Activated T-helper 17 cell treated with anti-CD3 and anti-CD28 coated beads, Interleukin-2, amount 50 U/mL, for 72 hours (primary cell): ENCODE results near the gene PTPRN2. TPM values are rescaled to one million over a fixed set of nuclear protein-coding genes. Genes with fewer than 3 reads are reported as not detected.

Source experiments
- ATAC-seq: fragments of 150-1000 bp; cut with Tn5 transposase; replicated peaks from 2 replicates; pipeline ENCODE4 v1.10.0; 2021; ENCODE audit warnings: mild to moderate bottlenecking, moderate library complexity
- H3K27ac Mint-ChIP-seq: one replicate; pipeline ENCODE4 v1.8.0; 2022; ENCODE audit warnings: mixed read lengths
- H3K27me3 Mint-ChIP-seq: one replicate; pipeline ENCODE4 v1.8.0; 2022; ENCODE audit warnings: mixed read lengths
- H3K36me3 Mint-ChIP-seq: one replicate; pipeline ENCODE4 v1.8.0; 2022; ENCODE audit warnings: low read depth, mild to moderate bottlenecking, mixed read lengths
- H3K4me1 Mint-ChIP-seq: one replicate; pipeline ENCODE4 v1.8.0; 2022; ENCODE audit warnings: mixed read lengths
- H3K4me3 Mint-ChIP-seq: one replicate; pipeline ENCODE4 v1.8.0; 2022; ENCODE audit warnings: mild to moderate bottlenecking, mixed read lengths
- H3K9me3 Mint-ChIP-seq: one replicate; pipeline ENCODE4 v1.8.0; 2022; ENCODE audit warnings: mixed read lengths
- total RNA-seq, 2 donors: library from RNA; stranded (reverse); gene quantifications; one replicate each; pipeline ENCODE4 v1.2.3, GENCODE V29; 2022

PTPRN2 gene
- total RNA-seq, 2 donors from 2014 or later = 0.48 to 1.4 TPM

DNA sequence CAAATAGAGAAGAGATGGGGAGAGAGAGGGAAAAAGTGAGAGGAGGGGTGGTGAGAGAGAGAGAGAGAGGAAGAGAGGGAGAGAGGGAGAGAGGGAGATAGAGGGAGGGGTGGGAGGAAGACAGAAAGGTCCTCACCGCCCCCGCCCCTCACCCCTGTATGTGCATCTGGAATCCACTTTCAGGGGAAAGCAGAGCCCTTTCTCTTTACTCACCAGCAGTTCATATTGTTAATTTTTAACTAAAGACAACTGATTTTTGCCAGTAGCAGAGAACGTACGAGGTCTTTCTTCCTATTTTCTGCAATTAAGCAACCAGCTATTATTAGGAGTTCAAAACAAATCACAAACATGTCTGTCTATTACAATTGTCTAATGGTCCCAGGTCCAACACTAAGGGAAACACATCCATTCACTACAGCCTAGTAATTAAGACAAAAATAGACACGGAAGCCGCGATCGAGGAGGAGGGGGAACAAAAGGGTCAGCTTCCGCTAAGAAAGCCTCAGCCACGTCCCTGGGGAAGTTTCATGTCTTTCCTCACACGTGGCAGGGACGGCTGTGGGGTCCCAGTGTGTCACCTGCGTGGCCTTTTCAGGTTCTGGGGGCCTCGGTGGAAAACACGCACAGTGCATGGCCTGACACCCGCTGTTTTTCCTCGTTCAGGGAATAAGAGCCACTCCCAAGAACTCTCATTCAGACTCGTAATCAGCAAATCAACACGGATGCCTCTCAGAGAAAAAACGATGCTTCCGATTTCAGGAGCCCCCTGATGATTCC is 572.0 kb downstream of the PTPRN2 start:
- no peaks in the 10 kb centered on the region for H3K4me1 Mint-ChIP-seq
- no peaks in the 10 kb centered on the region for H3K9me3 Mint-ChIP-seq
- no peaks in the 10 kb centered on the region for H3K36me3 Mint-ChIP-seq
- no peak overlapping the region for H3K4me3 Mint-ChIP-seq
- no peak for ATAC-seq
- H3K27me3 Mint-ChIP-seq = peaks cover 3% of the 10 kb centered on the region
- H3K27ac Mint-ChIP-seq = no peak overlapping the region

GRCh38 chr7:158014976-158015375 is 572.6 kb downstream of the PTPRN2 start:
- no peak for ATAC-seq
- H3K4me1 Mint-ChIP-seq = no peaks in the 10 kb centered on the region
- no peak overlapping the region for H3K4me3 Mint-ChIP-seq
- H3K9me3 Mint-ChIP-seq = no peaks in the 10 kb centered on the region
- H3K27ac Mint-ChIP-seq = no peak overlapping the region
- no peaks in the 10 kb centered on the region for H3K36me3 Mint-ChIP-seq
- peaks cover 3% of the 10 kb centered on the region for H3K27me3 Mint-ChIP-seq

DNA sequence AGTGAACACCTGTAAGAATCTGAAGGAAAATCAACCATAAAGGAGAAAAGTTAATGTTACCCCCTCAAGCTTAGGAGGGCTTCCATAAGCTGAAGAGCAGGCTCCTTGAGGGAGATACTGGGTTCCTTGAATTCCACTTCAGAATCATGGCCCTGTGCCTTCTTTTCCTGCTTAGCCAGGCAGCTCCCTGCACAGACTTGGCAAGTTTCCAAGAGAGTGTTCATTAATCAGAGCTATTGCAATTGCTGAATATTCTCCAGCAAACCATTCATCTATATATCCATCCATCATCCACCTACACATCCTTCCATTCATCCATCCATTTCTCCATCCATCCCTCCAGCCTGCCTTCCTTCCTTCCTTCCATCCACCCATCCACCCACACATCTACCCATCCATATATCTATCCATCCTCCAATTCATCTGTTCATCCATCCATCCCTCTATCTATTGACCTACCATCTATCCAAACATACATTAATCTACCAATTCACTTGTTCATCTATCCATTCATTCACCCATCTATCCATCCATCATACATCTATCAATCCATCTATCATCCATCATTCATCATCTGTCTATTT is 574.4 kb downstream of the PTPRN2 start:
- ATAC-seq = no peak
- Mint-ChIP-seq H3K4me1 (no peaks in the 10 kb centered on the region), H3K4me3 (no peak overlapping the region), H3K27me3 (peaks cover 3% of the 10 kb centered on the region), H3K9me3 (no peaks in the 10 kb centered on the region), H3K27ac (no peak overlapping the region), H3K36me3 (no peaks in the 10 kb centered on the region)

DNA sequence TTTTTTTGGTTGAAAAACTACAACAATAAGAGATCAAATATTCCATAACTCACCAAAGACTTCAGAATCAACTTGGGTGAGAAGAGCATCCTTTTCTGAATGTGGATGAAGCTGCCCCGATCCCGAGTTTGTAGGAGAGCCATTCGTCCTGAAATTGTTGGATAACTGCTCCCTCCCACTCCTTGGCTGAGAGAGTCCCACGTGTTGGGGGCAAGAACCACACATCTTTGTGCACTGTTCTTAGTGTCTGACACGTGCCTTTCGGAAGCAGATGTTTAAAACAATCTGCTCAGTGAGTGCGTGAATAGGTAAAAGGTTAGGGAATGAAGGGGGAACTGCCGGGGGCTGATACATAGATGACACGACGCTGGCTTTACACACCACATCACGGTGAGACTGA is 575.7 kb downstream of the PTPRN2 start:
- no peaks in the 10 kb centered on the region for H3K36me3 Mint-ChIP-seq
- H3K9me3 Mint-ChIP-seq = no peaks in the 10 kb centered on the region
- peak overlapping the region; percentile 27 for H3K4me3 Mint-ChIP-seq
- peaks cover 3% of the 10 kb centered on the region for H3K27me3 Mint-ChIP-seq
- peaks cover 4% of the 10 kb centered on the region for H3K4me1 Mint-ChIP-seq
- no peak overlapping the region for H3K27ac Mint-ChIP-seq
- no peak for ATAC-seq

- Mint-ChIP-seq H3K9me3 (no peaks in the 10 kb centered on the region), H3K27me3 (peaks cover 3% of the 10 kb centered on the region), H3K36me3 (no peaks in the 10 kb centered on the region), H3K4me1 (peaks cover 4% of the 10 kb centered on the region), H3K27ac (no peak overlapping the region), H3K4me3 (peak overlapping the region; percentile 27)
- ATAC-seq = no peak
Measured at GRCh38 chr7:158010961-158011693, 576.5 kb downstream of the PTPRN2 start.

- no peak overlapping the region for H3K27ac Mint-ChIP-seq
- no peak for ATAC-seq
- H3K4me1 Mint-ChIP-seq = peaks cover 4% of the 10 kb centered on the region
- no peaks in the 10 kb centered on the region for H3K36me3 Mint-ChIP-seq
- no peak overlapping the region for H3K4me3 Mint-ChIP-seq
- no peaks in the 10 kb centered on the region for H3K9me3 Mint-ChIP-seq
- peaks cover 3% of the 10 kb centered on the region for H3K27me3 Mint-ChIP-seq
Measured at GRCh38 chr7:158009886-158010285, 577.7 kb downstream of the PTPRN2 start.

GRCh38 chr7:158008267-158008666 is 579.4 kb downstream of the PTPRN2 start:
- peaks cover 3% of the 10 kb centered on the region for H3K27me3 Mint-ChIP-seq
- no peak overlapping the region for H3K27ac Mint-ChIP-seq
- no peak overlapping the region for H3K4me3 Mint-ChIP-seq
- no peaks in the 10 kb centered on the region for H3K36me3 Mint-ChIP-seq
- H3K9me3 Mint-ChIP-seq = no peaks in the 10 kb centered on the region
- H3K4me1 Mint-ChIP-seq = peaks cover 4% of the 10 kb centered on the region
- ATAC-seq = no peak

- ATAC-seq = no peak
- Mint-ChIP-seq H3K4me1 (peaks cover 4% of the 10 kb centered on the region), H3K4me3 (no peak overlapping the region), H3K36me3 (no peaks in the 10 kb centered on the region), H3K9me3 (no peaks in the 10 kb centered on the region), H3K27me3 (peaks cover 3% of the 10 kb centered on the region), H3K27ac (no peak overlapping the region)
Measured at GRCh38 chr7:158007697-158008257, 579.8 kb downstream of the PTPRN2 start.

DNA sequence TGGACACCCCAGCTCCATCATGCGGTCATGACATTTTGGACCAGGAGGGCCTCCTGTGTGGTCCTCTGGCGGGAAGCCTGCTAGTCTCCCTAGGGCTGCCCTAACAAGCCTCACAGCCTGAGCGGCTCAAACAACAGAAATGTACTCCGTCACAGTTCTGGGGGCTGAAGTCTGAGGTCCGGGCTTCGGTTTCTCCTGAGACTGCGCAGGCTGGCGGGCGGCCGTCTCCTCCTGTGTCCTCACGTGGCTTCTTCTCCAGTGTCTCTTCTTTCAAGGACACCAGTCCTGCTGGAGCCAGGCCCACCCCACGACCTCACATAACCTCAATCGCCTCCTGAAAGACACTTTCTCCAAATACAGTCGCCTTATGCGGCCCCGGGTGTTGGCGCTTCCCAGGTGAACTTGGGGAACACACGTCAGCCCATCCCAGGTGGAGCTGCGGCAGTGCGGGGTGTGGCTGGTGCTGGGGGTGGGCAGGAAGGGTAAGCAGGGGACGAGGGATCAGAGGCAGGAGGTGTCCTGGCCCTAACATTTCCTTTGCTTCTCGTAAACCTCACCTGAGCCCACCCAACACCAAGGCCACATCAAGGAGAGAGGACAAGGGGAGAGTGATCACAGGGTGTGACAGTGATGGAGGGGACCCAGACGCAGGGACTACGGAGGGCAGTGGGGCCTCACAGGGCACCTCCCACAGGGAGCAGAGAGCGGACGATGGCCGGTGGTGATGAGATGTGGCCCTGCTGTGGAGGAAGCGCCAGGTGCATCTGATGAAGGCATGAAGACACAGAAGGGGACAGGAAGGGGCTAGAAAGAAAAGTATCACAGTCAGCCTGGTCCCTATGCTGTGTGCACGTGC is 580.6 kb downstream of the PTPRN2 start:
- Mint-ChIP-seq H3K4me1 (peaks cover 4% of the 10 kb centered on the region), H3K27me3 (peaks cover 1% of the 10 kb centered on the region), H3K27ac (no peak overlapping the region), H3K9me3 (no peaks in the 10 kb centered on the region), H3K4me3 (no peak overlapping the region), H3K36me3 (no peaks in the 10 kb centered on the region)
- no peak for ATAC-seq

GRCh38 chr7:158005531-158005930 is 582.1 kb downstream of the PTPRN2 start:
- Mint-ChIP-seq H3K4me3 (no peak overlapping the region), H3K27ac (no peak overlapping the region), H3K36me3 (no peaks in the 10 kb centered on the region), H3K4me1 (peaks cover 4% of the 10 kb centered on the region), H3K9me3 (no peaks in the 10 kb centered on the region), H3K27me3 (no peaks in the 10 kb centered on the region)
- ATAC-seq = no peak

DNA sequence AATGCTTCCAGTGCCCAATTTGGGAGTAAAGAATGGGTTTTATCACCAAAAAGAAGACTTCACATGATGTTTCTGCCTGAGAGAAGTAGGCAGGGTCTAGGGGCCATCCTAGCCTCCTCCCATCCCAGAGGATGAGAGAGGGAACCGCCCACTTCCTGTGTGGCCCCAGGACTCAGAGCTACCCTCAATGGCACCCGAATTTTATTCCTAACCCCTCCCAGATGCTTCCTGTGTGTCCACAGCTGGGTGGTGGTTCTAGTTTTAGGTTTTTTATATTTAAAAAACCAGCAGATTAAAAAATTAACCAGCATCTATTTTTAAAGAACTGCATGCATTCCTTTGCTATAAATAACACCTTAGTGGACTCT is 583.5 kb downstream of the PTPRN2 start:
- no peak for ATAC-seq
- no peak overlapping the region for H3K4me3 Mint-ChIP-seq
- H3K4me1 Mint-ChIP-seq = peaks cover 4% of the 10 kb centered on the region
- H3K9me3 Mint-ChIP-seq = no peaks in the 10 kb centered on the region
- no peaks in the 10 kb centered on the region for H3K36me3 Mint-ChIP-seq
- H3K27ac Mint-ChIP-seq = no peak overlapping the region
- no peaks in the 10 kb centered on the region for H3K27me3 Mint-ChIP-seq

- Mint-ChIP-seq H3K27ac (no peak overlapping the region), H3K27me3 (no peaks in the 10 kb centered on the region), H3K4me3 (no peak overlapping the region), H3K4me1 (peaks cover 4% of the 10 kb centered on the region), H3K9me3 (no peaks in the 10 kb centered on the region), H3K36me3 (no peaks in the 10 kb centered on the region)
- no peak for ATAC-seq
Measured at GRCh38 chr7:158003441-158004122, 584.0 kb downstream of the PTPRN2 start.

GRCh38 chr7:158002486-158003080 is 585.0 kb downstream of the PTPRN2 start:
- Mint-ChIP-seq H3K4me3 (no peak overlapping the region), H3K36me3 (no peaks in the 10 kb centered on the region), H3K27ac (no peak overlapping the region), H3K4me1 (peaks cover under 1% of the 10 kb centered on the region), H3K9me3 (no peaks in the 10 kb centered on the region), H3K27me3 (no peaks in the 10 kb centered on the region)
- no peak for ATAC-seq
